IPS-15b (cell line): ENCODE results near the gene GZF1.

Experiments
- H3K27me3 ChIP-seq: one replicate; pipeline ENCODE4 v1.6.1; 2013; ENCODE audit warnings: low read length; ENCODE audit not compliant: control insufficient read depth, insufficient read depth
- H3K36me3 ChIP-seq: one replicate; pipeline ENCODE4 v1.6.1; 2013; ENCODE audit warnings: low read length; ENCODE audit not compliant: control insufficient read depth, insufficient read depth
- H3K4me1 ChIP-seq: one replicate; pipeline ENCODE4 v1.6.1; 2013; ENCODE audit warnings: mild to moderate bottlenecking, low read length; ENCODE audit not compliant: control insufficient read depth, insufficient read depth
- H3K4me3 ChIP-seq: one replicate; pipeline ENCODE4 v1.5.1; 2013; ENCODE audit warnings: low read depth, low read length
- H3K9ac ChIP-seq: one replicate; pipeline ENCODE4 v1.6.1; 2013; ENCODE audit warnings: low read depth, mild to moderate bottlenecking, low read length
- H3K9me3 ChIP-seq: one replicate; pipeline ENCODE4 v1.6.1; 2013; ENCODE audit warnings: mild to moderate bottlenecking, low read length; ENCODE audit not compliant: control insufficient read depth, insufficient read depth

The GZF1 gene

DNA sequence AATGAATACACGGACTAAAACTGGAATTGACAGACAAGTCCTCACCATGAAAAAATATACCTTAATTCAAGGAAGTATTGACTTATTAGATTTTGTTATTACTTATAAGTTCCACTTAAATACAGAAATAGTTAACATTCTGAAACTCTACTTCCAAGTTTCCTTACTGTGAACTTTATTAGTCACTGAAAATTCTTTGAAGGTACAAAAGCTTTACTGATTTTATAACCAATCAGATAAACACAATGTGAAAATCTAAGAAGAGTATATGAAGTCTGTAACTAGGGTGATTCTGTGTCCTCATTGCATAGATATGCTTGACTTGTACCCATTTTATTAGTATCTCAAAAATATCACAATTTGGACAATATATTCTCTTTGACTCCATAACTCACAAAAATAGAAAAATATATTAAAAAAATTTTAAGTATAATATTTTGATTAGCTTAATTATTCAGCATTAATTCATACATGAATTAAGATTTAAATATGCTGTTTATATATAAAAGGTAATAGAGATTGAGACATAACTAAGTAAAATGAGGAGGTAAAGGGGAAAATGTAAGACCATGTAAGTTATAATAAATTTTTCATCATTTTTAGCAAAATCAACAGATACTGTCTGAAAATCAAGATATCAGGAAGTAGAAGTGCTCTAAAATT, 52.7 kb downstream of the GZF1 start:
- Histone ChIP-seq H3K4me3 (no peak overlapping the region), H3K9me3 (no peaks in the 10 kb centered on the region), H3K9ac (no peak overlapping the region), H3K4me1 (peaks cover 5% of the 10 kb centered on the region), H3K27me3 (no peaks in the 10 kb centered on the region), H3K36me3 (no peaks in the 10 kb centered on the region)

DNA sequence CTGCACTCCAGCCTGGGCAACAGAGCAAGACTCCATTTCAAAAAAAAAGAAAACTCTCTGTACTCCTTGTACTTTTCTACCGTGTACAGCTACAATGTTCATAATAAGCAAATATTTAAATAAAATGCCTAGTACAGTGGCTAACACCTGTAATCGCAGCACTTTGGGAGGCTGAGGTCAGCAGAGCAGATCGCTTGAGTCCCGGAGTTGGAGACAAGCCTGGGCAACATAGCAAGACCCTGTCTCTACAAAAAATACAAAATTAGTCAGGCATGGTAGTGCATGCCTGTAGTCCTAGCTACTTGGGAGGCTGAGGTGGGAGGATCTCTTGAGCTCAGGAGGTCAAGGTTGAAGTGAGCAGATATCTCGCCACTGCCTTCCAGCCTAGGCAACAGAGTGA, 53.6 kb downstream of the GZF1 start:
- Histone ChIP-seq H3K9me3 (no peaks in the 10 kb centered on the region), H3K4me1 (peaks cover 4% of the 10 kb centered on the region), H3K27me3 (no peaks in the 10 kb centered on the region), H3K4me3 (no peak overlapping the region), H3K9ac (no peak overlapping the region), H3K36me3 (no peaks in the 10 kb centered on the region)

DNA sequence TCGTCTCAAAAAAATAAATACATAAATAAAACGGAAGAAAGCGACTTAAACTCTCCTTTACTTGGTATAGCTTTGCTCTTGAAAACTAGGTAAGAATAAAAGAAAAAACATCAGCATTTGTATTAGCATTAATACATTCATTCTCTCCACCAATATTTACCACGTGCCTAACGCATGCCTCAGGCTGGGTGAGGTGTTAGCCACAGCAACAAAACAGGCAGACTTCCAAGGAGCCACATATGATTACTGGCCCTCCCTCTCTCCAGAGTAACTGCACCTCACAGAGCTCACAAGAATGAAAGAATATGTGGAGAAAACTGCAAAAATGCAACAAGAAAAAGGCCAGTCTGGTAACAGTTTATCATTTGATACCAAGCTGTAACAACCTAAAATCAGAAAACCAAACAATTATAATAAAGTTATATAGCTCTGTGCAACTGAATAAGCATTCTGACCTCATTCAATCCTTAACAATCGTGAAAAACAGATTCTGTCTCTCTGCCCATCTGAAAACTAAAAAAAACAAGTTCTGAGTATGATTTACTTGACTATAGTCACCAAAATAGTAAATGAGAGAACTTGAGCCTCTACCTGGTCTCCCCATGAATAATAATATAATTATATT, 54.1 kb downstream of the GZF1 start:
- no peaks in the 10 kb centered on the region for H3K36me3 ChIP-seq
- no peak overlapping the region for H3K9ac ChIP-seq
- H3K27me3 ChIP-seq = no peaks in the 10 kb centered on the region
- H3K9me3 ChIP-seq = no peaks in the 10 kb centered on the region
- no peak overlapping the region for H3K4me3 ChIP-seq
- H3K4me1 ChIP-seq = peaks cover 4% of the 10 kb centered on the region

DNA sequence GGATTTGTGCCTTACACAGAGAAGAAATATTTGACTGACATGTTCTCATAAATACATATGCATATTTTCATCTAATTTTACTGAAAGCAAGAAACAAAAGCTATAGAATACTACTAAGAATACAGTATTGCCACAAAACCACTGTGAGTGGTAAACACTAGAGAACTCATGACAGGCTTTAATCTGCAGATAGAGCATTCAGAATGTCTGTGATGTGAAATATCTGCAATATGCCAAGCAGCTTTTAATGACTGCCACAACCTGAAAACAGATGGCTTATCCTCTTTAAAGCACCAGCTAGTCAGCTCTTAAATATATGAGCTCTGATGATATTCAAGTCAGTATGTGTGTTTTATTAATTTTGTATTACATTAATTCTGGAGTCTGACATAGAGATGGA, 55.9 kb downstream of the GZF1 start:
- no peak overlapping the region for H3K9ac ChIP-seq
- H3K4me3 ChIP-seq = no peak overlapping the region
- no peaks in the 10 kb centered on the region for H3K27me3 ChIP-seq
- H3K36me3 ChIP-seq = no peaks in the 10 kb centered on the region
- no peaks in the 10 kb centered on the region for H3K9me3 ChIP-seq
- peaks cover 4% of the 10 kb centered on the region for H3K4me1 ChIP-seq

DNA sequence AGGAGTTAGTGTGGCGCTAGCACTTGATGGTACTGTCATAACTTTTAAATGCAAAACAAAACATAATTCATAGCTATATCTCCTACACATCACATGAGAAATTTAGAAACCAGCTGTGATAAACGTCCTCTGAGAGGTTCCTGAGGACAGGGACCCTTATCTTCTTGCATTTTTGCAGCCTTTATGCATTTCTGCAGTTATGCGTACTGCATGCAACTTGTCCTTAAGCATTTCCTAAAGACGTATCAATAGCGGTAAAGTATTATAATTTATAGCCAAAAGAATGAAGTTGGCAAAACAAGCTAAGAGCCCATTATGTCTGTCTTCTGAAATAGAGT, 57.6 kb downstream of the GZF1 start:
- Histone ChIP-seq H3K27me3 (no peaks in the 10 kb centered on the region), H3K4me1 (peaks cover 4% of the 10 kb centered on the region), H3K36me3 (no peaks in the 10 kb centered on the region), H3K4me3 (peak overlapping the region; percentile 84), H3K9me3 (no peaks in the 10 kb centered on the region), H3K9ac (no peak overlapping the region)

DNA sequence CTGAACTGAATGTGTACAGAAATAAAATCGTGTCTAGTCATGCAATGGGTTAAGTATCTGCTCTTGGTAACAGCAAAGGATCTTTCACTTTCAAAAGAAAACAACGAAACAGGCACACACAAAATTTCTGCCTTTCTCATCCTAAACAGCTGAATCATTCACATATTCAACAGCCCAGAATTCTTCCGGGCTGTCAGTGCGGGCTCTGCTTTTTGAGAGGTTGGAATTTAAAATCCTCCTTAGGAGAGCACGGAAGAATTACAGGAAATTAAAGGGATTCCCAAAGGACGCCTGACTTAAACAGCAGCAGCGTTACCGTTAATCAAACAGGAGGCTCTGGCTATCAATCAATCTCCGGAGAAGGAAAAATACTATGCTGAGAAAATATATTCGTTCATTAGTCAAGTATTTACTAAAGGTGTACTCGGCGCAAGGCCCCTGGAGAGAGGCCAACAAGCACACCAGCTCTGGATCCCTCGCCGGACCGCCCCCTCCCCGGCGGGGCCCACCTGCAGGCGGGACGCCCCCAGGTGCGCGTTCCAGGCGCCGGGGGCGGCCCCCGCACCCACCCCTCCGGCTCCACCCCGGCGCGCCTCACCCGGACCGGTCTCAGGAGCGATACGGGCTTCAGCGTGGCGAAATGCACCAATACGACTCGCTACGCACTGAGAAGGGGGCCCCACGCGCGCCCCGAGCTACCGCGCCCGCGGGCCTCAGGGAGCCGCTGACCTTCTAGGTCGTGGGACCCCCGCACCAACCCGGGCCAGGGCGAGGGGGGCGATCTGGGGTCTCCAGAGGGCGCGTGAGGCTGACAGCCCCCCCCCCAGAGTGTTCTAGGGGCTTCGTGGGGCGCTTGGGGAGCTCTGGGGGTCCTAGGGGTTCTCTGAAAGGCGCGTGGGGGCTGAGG, 58.3 kb downstream of the GZF1 start:
- Histone ChIP-seq H3K36me3 (no peaks in the 10 kb centered on the region), H3K27me3 (no peaks in the 10 kb centered on the region), H3K4me1 (peaks cover 4% of the 10 kb centered on the region), H3K9me3 (no peaks in the 10 kb centered on the region), H3K4me3 (peak overlapping the region; percentile 84), H3K9ac (peak overlapping the region; percentile 16)

DNA sequence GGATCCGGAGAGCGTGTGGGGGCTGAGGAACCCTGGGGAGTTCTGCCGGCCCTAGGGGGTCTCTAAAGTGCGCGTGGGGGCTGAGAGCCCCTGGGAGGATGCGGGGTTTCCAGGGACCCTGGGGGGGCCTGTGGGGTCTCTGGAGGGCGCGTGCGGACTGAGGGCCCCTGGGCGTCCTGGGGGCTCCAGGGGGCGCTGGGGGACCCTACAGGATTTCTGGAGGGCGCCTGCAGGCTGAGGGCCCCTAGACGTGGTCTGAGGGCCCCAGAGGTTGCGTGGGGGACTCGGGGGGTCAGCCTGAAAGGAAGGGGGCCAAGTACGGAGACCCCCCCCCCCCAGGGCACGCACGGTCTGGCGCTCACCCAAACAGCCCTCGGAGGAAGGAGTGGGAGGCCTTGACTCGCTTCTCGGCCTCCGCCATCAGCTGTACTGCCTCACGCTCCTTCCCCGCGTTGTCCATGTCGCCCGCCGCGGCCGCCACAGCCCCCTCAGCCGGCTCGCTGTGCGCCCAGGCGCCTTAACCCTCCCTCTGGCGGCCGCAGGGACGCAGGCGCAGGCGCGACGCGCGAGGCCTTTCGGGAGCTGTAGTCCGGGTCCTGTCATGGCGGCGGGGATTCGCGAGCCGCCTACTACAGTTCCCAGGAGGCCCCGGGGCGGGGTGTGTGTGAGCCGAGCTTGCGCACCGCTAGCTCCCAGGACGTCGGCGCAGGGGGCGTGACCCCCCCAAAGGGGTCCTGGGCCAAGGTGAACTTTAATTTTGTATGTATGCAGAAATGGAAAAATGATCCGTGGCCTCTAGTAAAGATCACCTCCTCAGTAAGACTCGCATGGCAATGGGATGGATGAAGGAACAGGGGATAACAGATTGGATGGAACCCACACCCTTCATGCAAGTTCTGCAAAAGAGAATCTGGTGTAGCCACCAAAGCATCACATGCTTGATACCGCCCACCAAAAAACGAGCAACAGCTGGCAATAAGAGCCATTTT, 59.3 kb downstream of the GZF1 start, which contains the start of gene NAPB:
NAPB (minus strand) TSS at position 546 of the 989 bp plus-strand sequence; CDS start at position 460, 86 bp downstream.
- Histone ChIP-seq H3K9ac (no peak within 1 kb of the TSS), H3K27me3 (no peaks in the 10 kb centered on the region), H3K9me3 (no peaks in the 10 kb centered on the region), H3K36me3 (no peaks in the 10 kb centered on the region), H3K4me3 (peak within 1 kb of the TSS; percentile 84), H3K4me1 (peaks cover 4% of the 10 kb centered on the region)
